Stimulated activated CD4-positive, alpha-beta T cell treated with anti-CD3 and anti-CD28 coated beads, Interleukin-15, amount 100 ng/mL, for 24 hours (primary cell): ENCODE results near the gene LRIG1.

Experiments
- DNase-seq: peaks from one replicate; pipeline ENCODE4 v3.0.0-alpha.2; 2020

Gene LRIG1

GRCh38 chr3:66502245-66502874, 1.5 kb upstream of the LRIG1 start:
- no peak for DNase-seq

- DNase-seq = no peak
Observed at GRCh38 chr3:66501483-66502244, 842 bp upstream of the LRIG1 start.

GRCh38 chr3:66499881-66500575, 794 bp downstream of the LRIG1 start:
- DNase-seq = peak; percentile 61

GRCh38 chr3:66498687-66499621, 1.9 kb downstream of the LRIG1 start:
- DNase-seq = no peak

GRCh38 chr3:66497985-66498671, 2.7 kb downstream of the LRIG1 start:
- DNase-seq = no peak

GRCh38 chr3:66497288-66497984, 3.4 kb downstream of the LRIG1 start:
- no peak for DNase-seq

- DNase-seq = no peak
Observed at GRCh38 chr3:66496746-66497145, 4.1 kb downstream of the LRIG1 start.

- DNase-seq = no peak
Observed at GRCh38 chr3:66496301-66496700, 4.5 kb downstream of the LRIG1 start.

- no peak for DNase-seq
Observed at GRCh38 chr3:66495668-66496045, 5.2 kb downstream of the LRIG1 start.

- DNase-seq = no peak
Observed at GRCh38 chr3:66494959-66495667, 5.7 kb downstream of the LRIG1 start.

GRCh38 chr3:66493458-66494099, 7.2 kb downstream of the LRIG1 start:
- no peak for DNase-seq

- no peak for DNase-seq
Observed at GRCh38 chr3:66492672-66493071, 8.2 kb downstream of the LRIG1 start.

GRCh38 chr3:66492071-66492470, 8.8 kb downstream of the LRIG1 start:
- no peak for DNase-seq

- no peak for DNase-seq
Observed at GRCh38 chr3:66490984-66491383, 9.8 kb downstream of the LRIG1 start.

GRCh38 chr3:66490214-66490613, 10.6 kb downstream of the LRIG1 start:
- no peak for DNase-seq

GRCh38 chr3:66489581-66489980, 11.2 kb downstream of the LRIG1 start:
- DNase-seq = peak; percentile 57

GRCh38 chr3:66489115-66489514, 11.7 kb downstream of the LRIG1 start:
- DNase-seq = no peak

- no peak for DNase-seq
Observed at GRCh38 chr3:66488492-66488891, 12.3 kb downstream of the LRIG1 start.

- no peak for DNase-seq
Observed at GRCh38 chr3:66487465-66487864, 13.4 kb downstream of the LRIG1 start.

- no peak for DNase-seq
Observed at GRCh38 chr3:66486646-66487045, 14.2 kb downstream of the LRIG1 start.
